Smooth muscle cell (in vitro differentiated cells): ENCODE data around the gene ADAMTS10. TPM values are rescaled to one million over a fixed set of nuclear protein-coding genes. Genes with fewer than 3 reads are reported as not detected.

ENCODE experiments used
- DNase-seq: peaks from one replicate; lab custom pipeline; 2025; ENCODE audit not compliant: unreplicated experiment; lab: John Stamatoyannopoulos, UW
- H2AFZ ChIP-seq: fragments of 200-600 bp; sonication (generic); 2 replicates; pipeline ENCODE4 v1.6.0; 2016; ENCODE audit warnings: antibody characterized with exemption, low read depth, mild to moderate bottlenecking
- H3F3A ChIP-seq: fragments of 200-600 bp; sonication (generic); 2 replicates; pipeline ENCODE4 v1.6.0; 2017; ENCODE audit warnings: antibody characterized with exemption, low read depth
- H3K27ac ChIP-seq: fragments of 200-600 bp; sonication (generic); 2 replicates; pipeline ENCODE4 v1.5.1; 2016; ENCODE audit warnings: low read depth, mild to moderate bottlenecking
- H3K27me3 ChIP-seq: fragments of 200-600 bp; sonication (generic); 2 replicates; pipeline ENCODE4 v1.6.1; 2016; ENCODE audit warnings: low read depth, mild to moderate bottlenecking
- H3K36me3 ChIP-seq: fragments of 200-600 bp; sonication (generic); 2 replicates; pipeline ENCODE4 v1.5.1; 2016; ENCODE audit warnings: low read depth
- H3K4me1 ChIP-seq: fragments of 200-600 bp; sonication (generic); 2 replicates; pipeline ENCODE4 v1.5.1; 2016; ENCODE audit warnings: low read depth
- H3K4me2 ChIP-seq: fragments of 200-600 bp; sonication (generic); 2 replicates; pipeline ENCODE4 v1.6.0; 2016; ENCODE audit warnings: mild to moderate bottlenecking
- H3K4me3 ChIP-seq: fragments of 200-600 bp; sonication (generic); 2 replicates; pipeline ENCODE4 v1.5.1; 2016; ENCODE audit warnings: mild to moderate bottlenecking
- H3K79me2 ChIP-seq: fragments of 200-600 bp; sonication (generic); 2 replicates; pipeline ENCODE4 v1.6.0; 2016; ENCODE audit warnings: low read depth, mild to moderate bottlenecking
- H3K9ac ChIP-seq: fragments of 200-600 bp; sonication (generic); 2 replicates; pipeline ENCODE4 v1.6.0; 2016; ENCODE audit warnings: low read depth
- H3K9me3 ChIP-seq: fragments of 200-600 bp; sonication (generic); replicated peaks from 2 replicates; pipeline ENCODE4 v1.5.1; 2016; ENCODE audit warnings: low read depth
- H4K20me1 ChIP-seq: fragments of 200-600 bp; sonication (generic); 2 replicates; pipeline ENCODE4 v1.6.0; 2016; ENCODE audit warnings: low read depth
- WGBS: methylation state at CpG from one replicate; pipeline ENCODE4 v1.1.7; 2016; ENCODE audit warnings: low lambda C conversion rate; 5-methylcytosine and 5-hydroxymethylcytosine counted together
- polyA plus RNA-seq: library from polyadenylated mRNA; unstranded; fragments of >200 nt; fragmentation: Nextera tagmentation; extraction: Ambion mirVana; gene quantifications from 2 replicates; pipeline ENCODE4 v1.2.1, GENCODE V29; 2016
- total RNA-seq: library from RNA; depleted of rRNA; stranded (reverse); fragments of >200 nt; gene quantifications from 2 replicates; pipeline ENCODE4 v1.2.3, GENCODE V29; 2014
- TF ChIP-seq, protein P1 (sequence below): fragments of 200-600 bp; sonication (generic); IDR thresholded peaks from 2 replicates; pipeline ENCODE4 v1.5.1; 2017; ENCODE audit warnings: borderline replicate concordance, mild to moderate bottlenecking, antibody characterized with exemption; ENCODE audit not compliant: insufficient read depth, poor library complexity, severe bottlenecking

The ADAMTS10 gene
- total and polyA plus RNA-seq, 2 experiments from 2014 or later = 13.1 to 14.1 TPM

DNA sequence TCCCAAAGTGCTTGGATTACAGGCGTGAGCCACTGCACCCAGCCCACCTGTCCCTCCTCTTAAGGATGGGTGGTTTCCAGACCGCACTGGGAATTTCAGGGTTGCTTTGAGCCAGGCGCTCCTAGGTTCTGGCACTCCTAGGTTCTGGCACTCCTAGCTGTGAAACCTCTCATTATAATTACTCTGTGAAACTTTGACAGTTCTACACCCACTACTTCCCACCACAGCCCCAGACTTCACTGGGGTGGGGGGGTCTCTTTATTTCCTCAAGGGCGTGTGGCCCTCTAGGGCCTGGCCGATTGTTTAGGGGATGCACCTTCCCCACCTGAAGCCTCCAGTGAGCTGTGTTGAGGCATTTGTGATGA, 2.3 kb upstream of the ADAMTS10 start:
- Histone ChIP-seq H3K9ac (no peak overlapping the region), H3K4me1 (no peaks in the 10 kb centered on the region), H3K4me3 (no peak overlapping the region), H4K20me1 (no peaks in the 10 kb centered on the region), H3F3A (peaks cover 10% of the 10 kb centered on the region), H3K9me3 (no peaks in the 10 kb centered on the region), H3K27me3 (no peaks in the 10 kb centered on the region), H3K4me2 (no peak overlapping the region), H3K79me2 (no peaks in the 10 kb centered on the region), H3K36me3 (no peaks in the 10 kb centered on the region), H2AFZ (no peak overlapping the region), H3K27ac (no peak overlapping the region)
- no peak for DNase-seq
- TF ChIP-seq, protein P1, sequence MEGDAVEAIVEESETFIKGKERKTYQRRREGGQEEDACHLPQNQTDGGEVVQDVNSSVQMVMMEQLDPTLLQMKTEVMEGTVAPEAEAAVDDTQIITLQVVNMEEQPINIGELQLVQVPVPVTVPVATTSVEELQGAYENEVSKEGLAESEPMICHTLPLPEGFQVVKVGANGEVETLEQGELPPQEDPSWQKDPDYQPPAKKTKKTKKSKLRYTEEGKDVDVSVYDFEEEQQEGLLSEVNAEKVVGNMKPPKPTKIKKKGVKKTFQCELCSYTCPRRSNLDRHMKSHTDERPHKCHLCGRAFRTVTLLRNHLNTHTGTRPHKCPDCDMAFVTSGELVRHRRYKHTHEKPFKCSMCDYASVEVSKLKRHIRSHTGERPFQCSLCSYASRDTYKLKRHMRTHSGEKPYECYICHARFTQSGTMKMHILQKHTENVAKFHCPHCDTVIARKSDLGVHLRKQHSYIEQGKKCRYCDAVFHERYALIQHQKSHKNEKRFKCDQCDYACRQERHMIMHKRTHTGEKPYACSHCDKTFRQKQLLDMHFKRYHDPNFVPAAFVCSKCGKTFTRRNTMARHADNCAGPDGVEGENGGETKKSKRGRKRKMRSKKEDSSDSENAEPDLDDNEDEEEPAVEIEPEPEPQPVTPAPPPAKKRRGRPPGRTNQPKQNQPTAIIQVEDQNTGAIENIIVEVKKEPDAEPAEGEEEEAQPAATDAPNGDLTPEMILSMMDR = no peak
- 88% methylated on average over 5 of the region's 5 CpGs for WGBS

DNA sequence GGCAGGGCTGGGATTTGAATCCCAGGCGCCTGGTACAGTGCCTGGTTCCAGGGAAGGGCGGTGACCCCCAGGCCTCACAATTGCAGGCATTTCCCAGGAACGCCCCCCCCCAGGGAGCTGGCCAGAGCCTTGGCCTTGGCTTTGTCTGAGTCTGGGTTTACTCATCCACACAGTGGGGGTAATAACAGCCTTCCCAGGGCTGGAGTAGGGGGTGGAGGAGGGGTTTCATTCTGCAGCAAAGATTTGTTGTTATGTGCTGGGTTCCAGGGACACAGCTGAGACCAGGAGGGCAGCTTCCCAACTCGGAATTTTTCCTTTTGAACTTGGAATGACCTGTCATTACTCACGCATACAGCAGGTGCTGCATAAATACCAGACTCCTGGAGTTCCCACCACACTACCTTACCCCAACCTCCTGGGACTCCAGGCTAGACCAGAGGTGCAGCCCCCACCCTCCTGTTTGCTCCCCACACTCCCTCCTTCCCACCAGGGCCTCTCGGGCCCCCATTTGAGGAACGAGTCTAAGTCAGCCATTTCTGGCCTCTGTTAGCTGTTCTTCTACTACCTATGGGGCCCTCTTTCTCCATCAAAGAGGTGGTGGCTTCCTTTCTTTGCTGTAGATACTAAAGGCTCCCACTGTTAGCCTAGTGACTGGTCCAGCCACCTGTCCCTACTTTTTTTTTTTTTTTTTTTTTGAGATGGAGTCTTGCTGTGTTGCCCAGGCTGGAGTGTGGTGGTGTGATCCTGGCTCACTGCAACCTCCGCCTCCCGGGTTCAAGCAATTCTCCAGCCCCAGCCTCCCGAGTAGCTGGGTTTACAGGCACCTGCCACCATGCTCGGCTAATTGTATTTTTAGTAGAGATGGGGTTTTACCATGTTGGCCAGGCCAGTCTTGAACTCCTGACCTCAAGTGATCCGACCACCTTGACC, 1.6 kb upstream of the ADAMTS10 start:
- Histone ChIP-seq H3K79me2 (no peaks in the 10 kb centered on the region), H3K27me3 (no peaks in the 10 kb centered on the region), H2AFZ (no peak overlapping the region), H3K9ac (no peak overlapping the region), H3K4me3 (no peak overlapping the region), H3F3A (peaks cover 10% of the 10 kb centered on the region), H3K4me2 (no peak overlapping the region), H3K9me3 (no peaks in the 10 kb centered on the region), H3K36me3 (no peaks in the 10 kb centered on the region), H3K27ac (no peak overlapping the region), H3K4me1 (no peaks in the 10 kb centered on the region), H4K20me1 (no peaks in the 10 kb centered on the region)
- TF ChIP-seq, protein P1 = no peak
- DNase-seq = peak; percentile 12
- WGBS = 61% methylated on average over 12 of the region's 12 CpGs

GRCh38 chr19:8611391-8611876, 919 bp upstream of the ADAMTS10 start:
- Histone ChIP-seq H3K9ac (no peak overlapping the region), H3F3A (peaks cover 10% of the 10 kb centered on the region), H2AFZ (no peak overlapping the region), H3K4me3 (no peak overlapping the region), H4K20me1 (no peaks in the 10 kb centered on the region), H3K79me2 (peaks cover 4% of the 10 kb centered on the region), H3K27me3 (no peaks in the 10 kb centered on the region), H3K4me1 (no peaks in the 10 kb centered on the region), H3K27ac (no peak overlapping the region), H3K36me3 (no peaks in the 10 kb centered on the region), H3K4me2 (no peak overlapping the region), H3K9me3 (no peaks in the 10 kb centered on the region)
- WGBS = 75% methylated on average over 13 of the region's 18 CpGs
- TF ChIP-seq, protein P1 = no peak
- DNase-seq = no peak
